RWPE2 (cell line): ENCODE results near the gene TGFBR2.

ENCODE experiments used
- ATAC-seq: fragments of 200-7000 bp; cut with Tn5 transposase; 3 replicates; pipeline ENCODE4 v1.9.1; 2021; ENCODE audit warnings: low read depth
- DNase-seq: peaks from one replicate; pipeline ENCODE4 v3.0.0-alpha.2; 2020; ENCODE audit warnings: low spot score
- H3K27ac ChIP-seq: fragments of 450-650 bp; 2 replicates; pipeline ENCODE4 v1.5.1; 2017; ENCODE audit warnings: mild to moderate bottlenecking; ENCODE audit not compliant: poor library complexity, severe bottlenecking
- H3K27me3 ChIP-seq: fragments of 250-450 bp; sonication (Bioruptor Pico); 2 replicates; pipeline ENCODE4 v1.5.1; 2021; ENCODE audit warnings: mild to moderate bottlenecking, moderate library complexity; ENCODE audit not compliant: insufficient read depth, poor library complexity, severe bottlenecking
- H3K36me3 ChIP-seq: fragments of 250-450 bp; sonication (Bioruptor Pico); 2 replicates; pipeline ENCODE4 v1.5.1; 2020; ENCODE audit warnings: low read depth, mild to moderate bottlenecking, moderate library complexity
- H3K4me1 ChIP-seq: fragments of 250-450 bp; sonication (Bioruptor Pico); 2 replicates; pipeline ENCODE4 v1.5.1; 2021; ENCODE audit warnings: mild to moderate bottlenecking, moderate library complexity; ENCODE audit not compliant: insufficient read depth, poor library complexity, severe bottlenecking
- H3K4me3 ChIP-seq: fragments of 250-450 bp; sonication (Bioruptor Pico); 2 replicates; pipeline ENCODE4 v1.5.1; 2021; ENCODE audit warnings: mild to moderate bottlenecking, moderate library complexity; ENCODE audit not compliant: severe bottlenecking
- H3K9me3 ChIP-seq: fragments of 250-450 bp; sonication (Bioruptor Pico); 2 replicates; pipeline ENCODE4 v1.5.1; 2021; ENCODE audit warnings: mild to moderate bottlenecking, moderate library complexity; ENCODE audit not compliant: severe bottlenecking
- CTCF ChIP-seq: fragments of 450-650 bp; IDR thresholded peaks from one replicate; pipeline ENCODE4 v1.5.1; 2017; ENCODE audit warnings: mild to moderate bottlenecking, moderate library complexity; ENCODE audit not compliant: poor library complexity, severe bottlenecking

The TGFBR2 gene

DNA sequence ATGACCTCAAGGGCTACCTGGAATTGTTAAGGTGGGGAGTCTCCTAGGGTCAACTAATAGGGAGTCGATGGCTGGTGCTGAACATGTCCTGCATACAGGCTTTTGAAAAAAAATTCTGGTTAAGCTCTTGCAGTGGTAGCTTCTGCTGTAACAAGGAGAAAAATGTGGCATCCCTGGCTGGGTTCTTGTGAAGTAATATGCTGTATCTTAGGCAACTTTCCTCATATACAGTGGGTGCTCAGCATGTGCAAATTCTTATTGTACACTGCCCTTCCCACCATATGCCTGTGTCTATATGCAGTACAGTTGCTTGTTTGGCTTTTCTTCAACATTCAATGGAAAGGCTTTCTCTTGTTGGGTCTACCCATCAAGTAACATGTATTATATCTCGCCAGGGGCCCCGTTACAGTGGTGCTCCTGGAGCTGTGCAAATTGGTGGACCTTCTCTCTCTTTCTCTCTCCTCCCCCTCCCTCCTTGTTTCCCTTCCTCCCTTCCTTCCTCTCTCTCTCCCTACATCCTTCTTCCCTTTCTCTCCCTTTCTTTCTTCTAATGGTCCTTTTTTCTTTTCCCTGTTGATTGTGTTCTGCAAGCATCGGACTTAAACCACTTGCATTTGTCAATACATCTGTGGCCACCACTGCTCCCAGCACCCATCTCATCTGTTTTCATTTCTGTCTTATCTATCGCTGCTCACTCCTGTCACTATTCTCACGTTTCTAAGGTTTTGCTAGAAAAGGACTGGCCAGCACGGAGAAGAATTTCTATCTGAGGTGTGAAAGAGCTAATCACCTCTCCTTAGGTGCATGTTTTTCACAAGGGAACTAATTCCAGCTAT, 35.2 kb downstream of the TGFBR2 start:
- ATAC-seq (peak; percentile 31; the same call in 2 of the 3 replicates), DNase-seq (no peak)
- Histone ChIP-seq H3K4me3 (no peak overlapping the region), H3K36me3 (peaks cover 89% of the 10 kb centered on the region), H3K27me3 (no peaks in the 10 kb centered on the region), H3K9me3 (no peaks in the 10 kb centered on the region), H3K4me1 (peaks cover 10% of the 10 kb centered on the region), H3K27ac (peak overlapping the region; percentile 27)
- no peak for TF ChIP-seq CTCF

GRCh38 chr3:30642849-30643361, 36.5 kb downstream of the TGFBR2 start:
- Histone ChIP-seq H3K36me3 (peaks cover 92% of the 10 kb centered on the region), H3K4me1 (peaks cover 8% of the 10 kb centered on the region), H3K27ac (peak overlapping the region; percentile 27), H3K27me3 (no peaks in the 10 kb centered on the region), H3K4me3 (no peak overlapping the region), H3K9me3 (no peaks in the 10 kb centered on the region)
- no peak for TF ChIP-seq CTCF
- DNase-seq (no peak), ATAC-seq (no peak)

GRCh38 chr3:30643763-30644462, 37.5 kb downstream of the TGFBR2 start:
- ATAC-seq = peak; percentile 13; the same call in 1 of the 3 replicates
- Histone ChIP-seq H3K27me3 (no peaks in the 10 kb centered on the region), H3K36me3 (peaks cover 93% of the 10 kb centered on the region), H3K4me3 (no peak overlapping the region), H3K9me3 (no peaks in the 10 kb centered on the region), H3K27ac (peak overlapping the region; percentile 27), H3K4me1 (peaks cover 7% of the 10 kb centered on the region)
- no peak for DNase-seq
- TF ChIP-seq CTCF = no peak

DNA sequence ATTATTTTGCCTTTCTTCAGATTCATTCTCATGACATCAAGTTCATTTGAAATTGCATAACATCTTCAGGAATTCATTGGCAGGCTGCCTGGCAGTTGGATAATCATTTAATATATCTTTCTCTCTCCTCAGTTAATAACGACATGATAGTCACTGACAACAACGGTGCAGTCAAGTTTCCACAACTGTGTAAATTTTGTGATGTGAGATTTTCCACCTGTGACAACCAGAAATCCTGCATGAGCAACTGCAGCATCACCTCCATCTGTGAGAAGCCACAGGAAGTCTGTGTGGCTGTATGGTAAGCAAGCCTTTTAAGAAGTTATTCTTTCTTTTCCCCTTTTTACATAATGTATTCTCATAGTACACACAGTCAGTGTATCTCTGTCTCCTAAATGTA, 38.2 kb downstream of the TGFBR2 start:
- peak overlapping the region; percentile 27 for H3K27ac ChIP-seq
- no peak for DNase-seq
- peaks cover 7% of the 10 kb centered on the region for H3K4me1 ChIP-seq

More for the DNA sequence above, 38.2 kb downstream of the TGFBR2 start:
- no peaks in the 10 kb centered on the region for H3K27me3 ChIP-seq
- no peaks in the 10 kb centered on the region for H3K9me3 ChIP-seq
- no peak for ATAC-seq
- TF ChIP-seq CTCF = no peak
- H3K36me3 ChIP-seq = peaks cover 93% of the 10 kb centered on the region
- H3K4me3 ChIP-seq = no peak overlapping the region
